HUDEP-2 (cell line): ENCODE measurements around the gene SYCE1L.
"Not testable (repeated sequence)": the region's sequence is repeated elsewhere in the genome, so short reads cannot be mapped to it uniquely, and the experiment has no call there.

Source experiments
- DNase-seq, 76 experiments: peaks; one replicate each; lab custom pipeline; 2025; ENCODE audit not compliant: unreplicated experiment in 76 of 76; lab: John Stamatoyannopoulos, UW

SYCE1L gene

GRCh38 chr16:77242471-77242870, 43.3 kb downstream of the SYCE1L start:
- not testable (repeated sequence) for DNase-seq

GRCh38 chr16:77246150-77246549, 46.9 kb downstream of the SYCE1L start:
- DNase-seq: no peak

- no peak for DNase-seq
Observed at GRCh38 chr16:77250400-77250799, 51.2 kb downstream of the SYCE1L start.
